Astrocyte of the spinal cord (primary cell): Measurements from ENCODE around the gene PRKCH.

Source experiments
- DNase-seq: peaks from one replicate; pipeline ENCODE4 v3.0.0; 2011; ENCODE audit warnings: low read depth, low spot score
- H3K4me3 ChIP-seq: 2 replicates; pipeline ENCODE4 v1.5.1; 2011; ENCODE audit warnings: low read depth, mild to moderate bottlenecking, low read length, moderate library complexity
- CTCF ChIP-seq: IDR thresholded peaks from 2 replicates; pipeline ENCODE4 v1.5.1; 2012; ENCODE audit warnings: low read depth, mild to moderate bottlenecking, low read length, inconsistent platforms
- in situ Hi-C: cut with HindIII; loops from 2 replicates; pipeline ENCODE4 v1.10.0; 2017; ENCODE audit warnings: low sequenced_read_pairs

Gene PRKCH

GRCh38 chr14:61557262-61557661 lies 235.9 kb downstream of the PRKCH start:
- no peak for TF ChIP-seq CTCF
- no peak for DNase-seq
- in situ Hi-C loops, result no loop called here
- H3K4me3 ChIP-seq, result no peak overlapping the region

GRCh38 chr14:61557854-61558253 lies 236.5 kb downstream of the PRKCH start:
- TF ChIP-seq CTCF, result no peak
- DNase-seq, result no peak
- H3K4me3 ChIP-seq, result no peak overlapping the region
- in situ Hi-C loops, result no loop called here

GRCh38 chr14:61558271-61558670 lies 236.9 kb downstream of the PRKCH start:
- in situ Hi-C loops, result no loop called here
- no peak overlapping the region for H3K4me3 ChIP-seq
- no peak for TF ChIP-seq CTCF
- peak; percentile 92 for DNase-seq

GRCh38 chr14:61559641-61560201 lies 238.3 kb downstream of the PRKCH start:
- no peak overlapping the region for H3K4me3 ChIP-seq
- TF ChIP-seq CTCF, result no peak
- no peak for DNase-seq
- in situ Hi-C loops, result no loop called here

- no peak for TF ChIP-seq CTCF
- no peak overlapping the region for H3K4me3 ChIP-seq
- no peak for DNase-seq
- in situ Hi-C loops, result no loop called here
Observed at GRCh38 chr14:61560323-61560722, 238.9 kb downstream of the PRKCH start.

GRCh38 chr14:61561104-61561503 lies 239.7 kb downstream of the PRKCH start:
- DNase-seq, result no peak
- in situ Hi-C loops, result no loop called here
- no peak overlapping the region for H3K4me3 ChIP-seq
- TF ChIP-seq CTCF, result peak; percentile 33
